Measurements from ENCODE around the gene VRTN.
"Not testable (repeated sequence)": the region's sequence is repeated elsewhere in the genome, so short reads cannot be mapped to it uniquely, and the experiment has no call there.

Gene VRTN

GRCh38 chr14:74349757-74350156, 1.5 kb downstream of the VRTN start:
- DNase-seq, result no peak

- DNase-seq, result no peak
Observed at GRCh38 chr14:74350211-74350927, 2.1 kb downstream of the VRTN start.

GRCh38 chr14:74350928-74351323, 2.7 kb downstream of the VRTN start:
- DNase-seq, result no peak

DNA sequence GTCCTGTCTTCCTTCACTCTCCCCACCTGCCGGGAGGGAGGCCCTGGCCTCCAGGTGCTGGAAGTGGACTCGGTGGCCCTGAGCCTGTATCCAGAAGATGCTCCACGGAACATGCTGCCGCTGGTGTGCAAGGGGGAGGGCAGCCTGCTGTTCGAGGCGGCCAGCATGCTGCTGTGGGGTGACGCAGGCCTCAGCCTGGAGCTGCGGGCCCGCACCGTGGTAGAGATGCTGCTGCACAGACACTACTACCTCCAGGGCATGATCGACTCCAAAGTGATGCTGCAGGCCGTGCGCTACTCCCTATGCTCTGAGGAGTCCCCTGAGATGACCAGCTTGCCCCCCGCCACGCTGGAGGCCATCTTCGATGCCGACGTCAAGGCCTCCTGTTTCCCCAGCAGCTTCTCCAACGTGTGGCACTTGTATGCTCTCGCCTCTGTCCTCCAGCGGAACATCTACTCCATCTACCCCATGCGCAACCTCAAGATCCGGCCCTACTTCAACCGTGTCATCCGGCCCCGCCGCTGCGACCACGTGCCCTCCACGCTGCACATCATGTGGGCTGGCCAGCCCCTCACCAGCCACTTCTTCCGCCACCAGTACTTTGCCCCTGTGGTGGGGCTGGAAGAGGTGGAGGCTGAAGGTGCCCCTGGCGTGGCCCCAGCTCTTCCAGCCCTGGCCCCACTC, 8.8 kb downstream of the VRTN start:
- no peak for DNase-seq

GRCh38 chr14:74357585-74357984, 9.3 kb downstream of the VRTN start:
- no peak for DNase-seq

DNA sequence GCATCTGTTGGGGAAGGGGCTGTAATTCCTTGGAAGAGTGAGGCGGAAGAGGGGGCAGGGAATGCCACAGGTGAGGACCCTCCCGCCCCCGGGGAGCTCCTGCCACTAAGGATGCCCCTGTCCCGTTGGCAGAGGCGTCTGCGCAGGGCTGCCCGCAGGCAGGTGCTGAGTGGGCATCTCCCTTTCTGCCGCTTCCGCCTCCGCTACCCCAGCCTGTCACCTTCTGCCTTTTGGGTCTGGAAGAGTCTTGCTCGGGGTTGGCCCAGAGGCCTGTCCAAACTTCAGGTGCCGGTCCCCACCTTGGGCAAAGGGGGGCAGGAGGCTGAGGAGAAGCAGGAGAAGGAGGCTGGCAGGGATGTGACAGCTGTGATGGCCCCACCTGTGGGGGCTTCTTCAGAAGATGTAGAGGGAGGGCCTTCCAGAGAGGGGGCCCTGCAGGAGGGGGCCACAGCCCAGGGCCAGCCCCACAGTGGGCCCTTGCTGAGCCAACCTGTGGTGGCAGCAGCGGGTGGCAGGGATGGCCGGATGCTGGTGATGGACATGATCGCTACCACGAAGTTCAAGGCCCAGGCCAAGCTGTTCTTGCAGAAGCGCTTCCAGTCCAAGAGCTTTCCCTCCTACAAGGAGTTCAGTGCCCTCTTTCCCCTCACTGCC, 10.0 kb downstream of the VRTN start:
- no peak for DNase-seq

GRCh38 chr14:74360163-74360562, 11.9 kb downstream of the VRTN start:
- DNase-seq, result no peak

DNA sequence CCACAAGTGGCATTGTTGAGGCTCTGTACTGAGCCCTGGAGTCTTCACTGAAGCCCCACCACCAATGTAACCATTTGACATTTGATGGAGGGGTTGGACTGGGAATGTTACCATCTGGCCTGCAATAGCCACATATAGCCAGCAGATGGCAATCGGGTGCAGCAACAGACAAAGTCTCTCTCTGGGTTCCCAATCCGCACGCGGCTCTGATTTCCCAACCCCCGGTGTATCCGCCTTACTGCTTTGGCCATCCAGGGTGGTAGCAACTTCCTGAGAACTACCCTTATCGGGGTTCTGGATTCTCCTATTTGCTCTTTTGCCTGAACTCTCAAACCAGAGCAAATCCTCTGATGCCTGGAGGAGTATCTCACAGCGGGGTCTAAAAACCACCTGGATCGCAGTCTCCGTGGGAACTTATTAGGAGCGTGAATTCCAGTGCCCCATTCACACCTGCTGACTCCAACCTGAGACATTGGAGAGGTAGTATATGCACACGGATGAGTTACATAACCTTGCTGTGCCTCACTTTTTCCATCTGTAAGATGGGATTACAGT, 14.2 kb downstream of the VRTN start:
- DNase-seq, result peak; percentile 46

GRCh38 chr14:74364271-74364880, 16.1 kb downstream of the VRTN start:
- DNase-seq, result no peak

DNA sequence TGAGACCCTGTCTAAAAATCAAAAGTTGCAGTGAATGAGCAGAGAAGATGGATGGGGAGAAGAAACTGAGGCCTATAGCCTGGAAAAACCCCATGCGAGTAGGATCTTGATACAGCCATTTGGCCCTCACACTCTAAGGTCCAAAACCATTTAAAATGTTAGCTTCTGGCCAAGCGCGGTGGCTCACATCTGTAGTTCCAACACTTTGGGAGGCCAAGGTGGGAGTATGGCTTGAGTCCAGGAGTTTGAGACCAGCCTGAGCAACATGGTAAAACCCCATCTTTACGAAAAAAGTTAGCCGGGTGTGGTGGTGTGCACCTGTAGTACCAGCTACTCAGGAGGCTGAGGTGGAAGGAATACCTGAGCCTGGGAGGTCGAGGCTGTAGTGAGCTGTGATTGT, 19.8 kb downstream of the VRTN start:
- DNase-seq, result no peak

- no peak for DNase-seq
Observed at GRCh38 chr14:74368441-74368840, 20.2 kb downstream of the VRTN start.

GRCh38 chr14:74377976-74378690, 29.9 kb downstream of the VRTN start:
- DNase-seq, result no peak

DNA sequence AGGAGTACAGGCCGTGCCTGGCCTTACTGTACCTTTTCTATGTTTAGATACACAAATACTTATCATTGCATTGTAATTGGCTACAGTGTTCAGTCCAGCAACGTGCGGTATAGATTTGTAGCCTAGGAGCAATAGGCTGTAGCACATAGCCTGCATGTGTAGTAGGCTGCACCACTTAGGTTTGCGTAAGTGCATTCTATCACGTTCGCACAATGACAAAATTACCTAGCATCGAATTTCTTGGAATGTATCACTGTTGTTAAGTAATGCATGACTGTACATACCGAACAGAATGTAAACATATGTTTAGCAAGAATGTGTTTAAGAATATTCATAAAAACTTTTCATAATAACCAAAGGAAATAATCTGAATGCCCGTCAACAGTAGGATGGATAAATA, 31.9 kb downstream of the VRTN start:
- DNase-seq, result no peak

GRCh38 chr14:74380845-74381244, 32.6 kb downstream of the VRTN start:
- no peak for DNase-seq

DNA sequence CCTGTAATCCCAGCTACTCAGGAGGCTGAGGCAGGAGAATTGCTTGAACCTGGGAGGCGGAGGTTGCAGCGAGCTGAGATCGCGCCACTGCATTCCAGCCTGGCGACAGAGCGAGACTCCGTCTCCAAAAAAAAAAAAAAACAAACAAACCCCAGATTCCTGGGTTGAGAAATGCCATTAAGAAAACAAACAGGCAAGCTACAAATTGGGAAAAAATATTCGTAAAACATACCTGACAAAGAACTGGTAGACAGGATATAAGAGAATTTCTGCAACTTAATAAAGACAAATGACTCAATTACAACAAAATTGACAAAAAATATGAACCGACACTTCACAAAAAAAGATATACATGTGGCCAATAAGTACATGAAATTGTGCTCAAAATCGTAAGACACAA, 33.3 kb downstream of the VRTN start:
- not testable (repeated sequence) for DNase-seq

GRCh38 chr14:74382231-74382630, 34.0 kb downstream of the VRTN start:
- DNase-seq, result no peak

DNA sequence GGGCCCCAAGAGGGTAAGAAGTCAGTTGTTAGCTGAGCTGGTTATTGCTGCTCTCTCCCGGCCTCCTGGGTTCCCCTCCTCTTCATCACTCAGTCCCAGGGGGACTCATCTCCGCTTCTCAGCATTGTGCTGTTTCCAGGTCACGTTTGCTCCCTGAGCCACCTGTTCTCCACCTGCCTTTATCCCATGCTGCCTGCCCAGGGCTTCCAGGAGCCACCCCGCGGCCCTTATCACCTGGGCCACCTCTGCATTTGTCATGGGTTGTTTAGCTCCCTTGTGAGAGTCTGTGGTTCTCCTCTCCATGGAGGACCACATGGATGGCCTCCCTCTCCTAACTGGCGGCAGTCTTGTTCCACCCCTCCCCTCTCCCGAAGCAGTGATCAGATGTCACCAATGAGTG, 41.7 kb downstream of the VRTN start:
- no peak for DNase-seq

DNA sequence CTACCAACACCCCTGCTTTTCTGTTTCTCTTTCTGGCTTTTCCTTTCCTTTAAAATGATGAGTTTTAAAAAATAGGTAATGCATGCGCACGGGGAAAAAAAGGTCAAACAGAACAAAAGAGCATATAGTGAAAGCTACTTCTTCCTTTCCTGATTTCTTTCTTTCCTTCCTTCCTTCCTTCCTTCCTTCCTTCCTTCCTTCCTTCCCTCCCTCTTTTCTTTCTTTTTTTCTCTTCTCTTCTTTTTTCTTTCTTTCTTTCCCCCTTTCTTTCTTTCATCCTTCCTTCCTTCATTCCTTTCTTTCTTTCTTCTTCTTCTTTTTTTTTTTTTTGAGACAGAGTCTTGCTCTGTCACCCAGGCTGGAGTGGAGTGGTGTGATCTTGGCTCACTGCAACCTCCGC, 42.2 kb downstream of the VRTN start:
- not testable (repeated sequence) for DNase-seq

- DNase-seq, result no peak
Observed at GRCh38 chr14:74391479-74391878, 43.2 kb downstream of the VRTN start.

- DNase-seq, result no peak
Observed at GRCh38 chr14:74392616-74393570, 44.6 kb downstream of the VRTN start.

- DNase-seq, result no peak
Observed at GRCh38 chr14:74394549-74394948, 46.3 kb downstream of the VRTN start.

DNA sequence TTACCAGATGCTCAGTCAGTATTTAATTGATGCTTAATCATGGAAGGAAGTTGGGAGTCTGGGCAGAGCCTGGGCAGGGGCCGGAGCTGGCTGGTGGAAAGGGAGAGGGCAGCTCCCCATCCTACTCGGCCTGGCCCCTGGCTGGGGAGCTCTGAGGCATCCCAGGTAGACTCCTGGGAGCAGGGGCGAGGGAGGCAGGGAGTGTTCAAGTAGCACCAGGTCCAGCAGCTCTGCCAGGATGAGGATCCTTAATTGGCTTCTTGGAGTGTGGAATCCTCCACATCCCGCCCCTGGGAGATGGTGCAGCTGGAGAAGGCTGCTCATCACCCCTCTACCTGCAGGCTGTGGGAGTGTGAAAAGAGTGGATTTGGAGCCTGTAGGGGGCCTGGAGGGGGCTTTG, 46.8 kb downstream of the VRTN start:
- DNase-seq, result no peak
